SIG-M5 treated with dmso at 0.1 percent for 504 hours (cell line): ENCODE results near the gene LYZL1.
"Not testable (repeated sequence)": the region's sequence is repeated elsewhere in the genome, so short reads cannot be mapped to it uniquely, and the experiment has no call there.

Experiments
- DNase-seq: peaks from one replicate; lab custom pipeline; 2025; ENCODE audit not compliant: unreplicated experiment; lab: John Stamatoyannopoulos, UW

LYZL1 gene

DNA sequence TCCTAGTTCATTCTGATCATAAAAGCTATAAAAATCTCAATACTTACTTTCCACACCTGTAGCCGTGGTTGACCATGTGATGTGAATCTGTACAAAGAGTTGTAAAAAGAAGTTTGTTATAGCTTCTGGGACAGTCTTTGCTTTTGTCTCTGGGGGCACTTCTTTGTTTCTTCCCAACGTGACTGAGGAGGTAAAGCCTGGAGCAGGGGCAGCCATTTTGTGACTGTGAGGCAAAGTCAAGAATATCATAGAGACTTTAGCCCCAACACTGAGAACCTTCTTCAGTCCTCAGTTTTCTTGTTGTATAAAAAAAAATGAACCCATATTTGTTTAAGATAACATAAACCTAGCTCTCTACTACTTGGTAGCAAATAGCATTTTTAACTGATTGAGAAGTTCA lies 29.4 kb upstream of the LYZL1 start:
- DNase-seq: no peak

DNA sequence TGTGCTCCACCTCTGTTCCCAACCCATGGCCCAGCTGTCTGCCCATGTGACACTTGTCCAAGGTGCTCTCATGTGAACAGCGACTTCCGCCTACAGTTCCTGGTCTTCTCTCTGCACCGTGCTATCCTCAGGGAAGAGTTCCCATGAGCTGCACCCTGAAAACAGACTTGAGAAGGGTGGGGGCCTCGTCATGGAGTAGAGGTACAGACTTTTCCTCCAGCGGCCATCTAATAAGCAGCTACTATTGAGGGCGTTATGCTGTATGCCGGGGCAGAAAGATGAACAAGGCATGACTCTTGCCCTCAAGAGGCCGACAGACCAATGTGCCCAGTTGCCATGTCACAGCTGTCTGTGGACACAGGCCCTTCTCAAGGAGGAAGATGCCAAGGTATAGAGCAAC lies 25.4 kb upstream of the LYZL1 start:
- DNase-seq: no peak

- DNase-seq: no peak
These were observed 23.6 kb upstream of the LYZL1 start for GRCh38 chr10:29265210-29265768.

GRCh38 chr10:29266641-29267040 lies 22.2 kb upstream of the LYZL1 start:
- DNase-seq: peak; percentile 34

DNA sequence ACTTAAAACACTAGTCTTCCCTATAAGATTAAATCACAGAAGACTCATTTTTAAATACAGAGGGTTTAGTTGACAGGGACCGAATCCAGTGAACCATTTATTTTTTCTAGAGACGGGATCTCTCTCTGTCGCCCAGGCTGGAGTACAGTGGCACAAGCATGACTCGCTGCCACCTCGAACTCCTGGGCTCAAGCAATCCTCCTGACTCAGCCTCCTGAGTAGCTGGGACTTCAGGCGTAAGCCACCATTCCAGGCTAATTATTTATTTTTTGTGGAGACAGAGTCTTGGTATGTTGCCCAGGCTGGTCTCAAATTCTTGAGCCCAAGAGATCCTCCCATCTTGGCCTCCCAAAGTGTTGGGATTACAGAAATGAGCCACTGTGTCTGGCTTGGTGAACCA lies 20.9 kb upstream of the LYZL1 start:
- no peak for DNase-seq

DNA sequence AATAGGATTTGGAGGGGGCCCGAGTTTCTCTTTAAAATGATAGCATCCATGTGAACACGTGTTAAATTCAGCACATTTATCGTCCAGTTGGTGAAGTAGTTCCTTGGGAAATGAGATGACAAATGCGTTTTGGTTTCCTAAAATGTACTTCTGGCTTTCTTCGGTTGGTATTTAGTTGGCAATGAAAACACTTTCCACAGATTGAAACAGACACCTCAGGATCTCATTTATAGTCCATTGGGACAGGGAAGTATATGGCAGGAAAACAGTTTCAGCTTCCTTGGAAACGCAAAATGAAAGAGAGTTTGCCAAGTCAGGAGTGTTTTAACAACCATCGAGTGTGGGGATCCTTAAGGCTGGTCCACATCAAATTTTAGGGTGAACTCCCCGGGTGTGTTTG lies 19.4 kb upstream of the LYZL1 start:
- no peak for DNase-seq

GRCh38 chr10:29270883-29271282 lies 18.0 kb upstream of the LYZL1 start:
- no peak for DNase-seq

DNA sequence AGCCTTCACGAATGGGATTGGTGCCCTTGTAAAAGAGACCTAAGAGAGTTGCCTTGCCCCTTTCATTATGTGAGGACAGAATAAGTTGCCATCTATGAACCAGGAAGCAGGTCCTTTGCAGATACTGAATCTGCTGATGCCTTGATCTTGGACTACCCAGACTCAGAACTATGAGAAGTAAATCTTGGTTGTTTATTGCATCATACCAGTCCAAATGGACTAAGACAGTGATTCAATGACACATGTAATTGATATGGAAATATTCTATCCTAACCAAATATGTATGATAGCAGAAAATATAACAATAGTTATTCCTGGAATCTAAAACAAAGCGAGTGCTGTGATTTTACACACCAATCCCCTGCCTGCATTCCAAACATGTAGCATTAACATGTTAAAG lies 17.0 kb upstream of the LYZL1 start:
- no peak for DNase-seq

GRCh38 chr10:29273478-29273877 lies 15.4 kb upstream of the LYZL1 start:
- no peak for DNase-seq

DNA sequence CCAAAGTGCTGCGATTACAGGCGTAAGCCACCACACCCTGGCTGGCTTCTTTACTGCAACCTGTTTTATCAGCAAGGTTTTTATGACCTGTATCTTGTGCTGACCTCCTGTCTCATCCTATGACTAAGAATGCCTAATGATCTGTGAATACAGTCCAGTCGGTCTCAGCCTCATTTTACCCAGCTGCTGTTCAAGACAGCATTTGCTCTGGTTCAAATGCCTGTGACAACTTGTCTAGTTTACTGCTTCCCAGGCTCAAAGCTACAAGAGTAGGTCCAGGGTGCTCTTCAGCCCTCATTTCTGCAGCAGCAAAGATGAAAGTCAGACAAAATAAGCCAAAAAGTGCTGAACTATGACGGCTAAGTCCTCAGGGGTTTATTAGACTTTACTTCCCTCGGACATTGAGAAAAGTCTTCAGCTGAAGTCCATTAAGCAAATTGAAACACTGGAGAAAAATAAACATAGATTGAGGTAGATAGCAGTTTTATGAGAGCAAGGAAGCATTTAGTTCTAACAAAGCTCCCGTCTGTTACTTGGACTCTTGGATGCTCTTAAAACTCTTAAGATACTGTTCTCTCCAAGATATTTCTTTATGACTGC lies 12.5 kb upstream of the LYZL1 start:
- peak; percentile 11 for DNase-seq

- no peak for DNase-seq
These were observed 11.6 kb upstream of the LYZL1 start for GRCh38 chr10:29277296-29277695.

DNA sequence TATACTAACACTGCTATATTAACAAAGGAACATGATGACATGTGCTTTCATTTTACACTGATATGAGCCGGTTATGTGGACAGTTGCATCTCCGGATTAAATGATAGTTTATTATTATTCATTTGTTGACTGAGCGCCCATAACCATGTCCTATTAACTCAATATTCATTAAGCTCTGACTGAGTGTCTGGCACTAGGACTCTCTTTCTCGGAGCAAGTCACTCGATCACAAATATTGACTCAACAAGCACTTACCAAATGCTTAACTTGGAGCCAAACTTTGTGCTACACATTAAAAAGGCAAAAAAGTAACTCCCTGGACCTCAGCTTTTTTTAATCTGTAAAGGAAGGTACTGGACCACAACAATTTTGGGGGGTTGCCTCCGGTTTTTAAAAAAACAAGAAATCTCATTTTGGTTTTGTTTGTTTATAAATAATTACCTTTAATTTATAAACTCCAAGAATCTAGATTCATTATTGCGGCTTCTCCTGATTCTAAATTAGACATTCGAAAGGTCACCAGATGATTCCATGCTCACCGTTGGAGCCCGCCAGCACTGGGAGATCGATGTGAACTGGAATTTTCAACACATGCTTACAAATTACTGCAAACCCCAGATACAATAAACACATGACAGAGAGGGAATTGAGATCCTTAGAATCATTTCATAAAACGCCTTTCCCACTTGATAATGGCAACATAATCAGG lies 8.9 kb upstream of the LYZL1 start:
- DNase-seq: no peak

DNA sequence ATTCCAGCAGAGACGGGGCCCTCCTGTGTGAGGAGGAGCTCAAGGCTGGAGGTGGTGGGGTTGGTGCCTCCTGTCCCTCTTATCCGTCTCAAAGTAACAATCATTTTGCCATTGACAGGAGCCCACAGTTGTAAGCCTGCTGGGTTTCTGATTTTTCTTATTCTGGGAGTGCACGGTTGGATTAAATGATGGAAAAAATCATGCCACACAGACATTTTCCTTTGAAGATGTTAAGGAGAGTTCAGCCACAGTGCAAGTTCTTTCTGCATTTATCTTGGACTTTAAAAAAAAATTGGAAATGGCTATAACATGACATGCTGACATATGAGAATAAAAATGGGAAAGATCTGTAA lies 8.4 kb upstream of the LYZL1 start:
- no peak for DNase-seq

GRCh38 chr10:29285624-29286051 lies 3.2 kb upstream of the LYZL1 start:
- DNase-seq: no peak

DNA sequence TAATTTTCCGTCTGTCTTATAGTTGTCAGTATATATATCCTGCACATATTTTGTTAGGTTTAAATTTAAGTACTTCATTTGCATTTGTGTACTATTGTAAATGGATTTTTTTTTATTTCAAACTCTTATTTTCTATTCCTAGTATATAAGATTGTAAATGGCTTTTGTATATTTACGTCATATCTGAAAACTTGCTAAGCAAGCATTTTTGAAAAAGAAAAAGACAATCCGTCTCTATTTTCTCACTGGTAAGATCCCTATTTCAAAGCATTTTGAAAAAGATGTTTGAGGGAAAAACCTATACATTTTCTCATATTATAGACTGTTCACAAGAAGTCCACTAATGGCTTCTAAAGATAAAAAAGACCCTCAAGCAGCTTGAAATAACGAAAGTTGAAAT lies 1.2 kb upstream of the LYZL1 start:
- no peak for DNase-seq

DNA sequence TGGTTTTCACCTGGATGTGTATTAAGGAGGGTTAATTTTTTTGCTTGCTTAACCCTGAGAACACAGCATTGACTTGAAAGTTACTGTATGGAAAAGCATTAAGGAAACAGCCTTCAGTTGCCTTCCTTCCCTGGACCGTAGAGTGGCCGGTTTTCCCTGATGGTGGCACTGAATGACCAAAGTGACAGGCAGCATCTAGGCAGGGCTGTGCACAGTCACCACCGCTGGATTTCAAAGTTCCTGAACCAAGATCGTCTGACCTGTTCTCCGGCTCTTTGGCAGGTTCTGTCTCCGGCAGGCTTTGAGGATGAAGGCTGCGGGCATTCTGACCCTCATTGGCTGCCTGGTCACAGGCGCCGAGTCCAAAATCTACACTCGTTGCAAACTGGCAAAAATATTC lies 2.7 kb downstream of the LYZL1 start:
- DNase-seq: not testable (repeated sequence)

- DNase-seq: not testable (repeated sequence)
These were observed 3.5 kb downstream of the LYZL1 start for GRCh38 chr10:29292406-29292805.

GRCh38 chr10:29295813-29296212 lies 6.9 kb downstream of the LYZL1 start:
- no peak for DNase-seq

- DNase-seq: no peak
These were observed 8.8 kb downstream of the LYZL1 start for GRCh38 chr10:29297678-29298077.

DNA sequence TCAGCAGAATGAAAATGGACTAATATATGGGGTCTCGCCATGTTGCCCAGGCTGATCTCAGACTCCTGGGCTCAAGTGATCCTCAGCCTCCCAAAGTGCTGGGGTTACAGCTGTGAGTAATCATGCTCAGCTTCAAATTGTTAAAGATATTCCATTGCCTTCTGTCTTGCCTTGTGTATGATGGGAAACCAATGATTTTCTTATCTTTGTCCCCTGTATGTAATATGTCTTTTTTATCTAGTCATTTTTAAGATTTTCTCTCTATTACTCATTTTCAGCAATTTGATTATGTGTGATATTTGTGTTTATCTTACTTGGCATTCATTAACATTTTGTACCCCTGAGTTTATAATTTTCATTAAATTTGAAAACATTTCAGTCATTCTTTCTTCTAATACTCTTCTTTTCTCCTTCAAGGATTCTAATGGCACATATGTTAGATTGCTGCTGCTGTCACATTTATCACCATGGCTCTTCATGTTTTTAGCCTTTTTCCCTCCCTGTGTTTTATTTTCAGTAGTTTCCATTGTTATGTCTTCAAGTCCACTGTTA lies 12.6 kb downstream of the LYZL1 start:
- no peak for DNase-seq

DNA sequence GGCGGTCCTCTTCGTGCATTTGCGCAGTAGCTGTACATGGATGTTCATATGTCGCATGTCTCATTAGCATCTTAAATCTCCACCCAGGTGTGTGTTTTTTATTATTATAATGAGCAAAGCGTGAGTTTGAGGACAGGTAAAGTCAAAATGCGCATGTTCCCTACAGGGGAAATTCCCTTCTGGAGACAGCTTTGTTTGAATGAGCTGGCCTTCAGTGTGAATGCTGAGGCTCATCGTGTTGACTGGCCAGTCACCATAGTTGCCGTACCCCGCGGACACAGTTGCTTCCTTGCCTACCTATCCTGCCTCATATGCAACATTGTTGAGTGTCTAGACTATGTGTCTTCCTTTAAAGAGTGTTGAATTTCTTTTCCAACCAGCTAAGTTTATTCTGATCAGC lies 13.6 kb downstream of the LYZL1 start:
- DNase-seq: no peak

- peak; percentile 42 for DNase-seq
These were observed 15.6 kb downstream of the LYZL1 start for GRCh38 chr10:29304264-29304994.
